HTR-8/SVneo (cell line): ENCODE results near the gene HIP1.
"Not testable (repeated sequence)": the region's sequence is repeated elsewhere in the genome, so short reads cannot be mapped to it uniquely, and the experiment has no call there.

Experiments used
- DNase-seq: peaks from one replicate; pipeline ENCODE4 v3.0.0; 2011; ENCODE audit warnings: low spot score, mixed read lengths; ENCODE audit not compliant: insufficient read length
- FAIRE-seq: peaks from 2 replicates; lab custom pipeline; 2011; peaks lifted over from hg19 to GRCh38; lab: Jason Lieb, UNC

The HIP1 gene

GRCh38 chr7:75591467-75592255 is 147.1 kb downstream of the HIP1 start:
- DNase-seq (no peak), FAIRE-seq (no peak)

DNA sequence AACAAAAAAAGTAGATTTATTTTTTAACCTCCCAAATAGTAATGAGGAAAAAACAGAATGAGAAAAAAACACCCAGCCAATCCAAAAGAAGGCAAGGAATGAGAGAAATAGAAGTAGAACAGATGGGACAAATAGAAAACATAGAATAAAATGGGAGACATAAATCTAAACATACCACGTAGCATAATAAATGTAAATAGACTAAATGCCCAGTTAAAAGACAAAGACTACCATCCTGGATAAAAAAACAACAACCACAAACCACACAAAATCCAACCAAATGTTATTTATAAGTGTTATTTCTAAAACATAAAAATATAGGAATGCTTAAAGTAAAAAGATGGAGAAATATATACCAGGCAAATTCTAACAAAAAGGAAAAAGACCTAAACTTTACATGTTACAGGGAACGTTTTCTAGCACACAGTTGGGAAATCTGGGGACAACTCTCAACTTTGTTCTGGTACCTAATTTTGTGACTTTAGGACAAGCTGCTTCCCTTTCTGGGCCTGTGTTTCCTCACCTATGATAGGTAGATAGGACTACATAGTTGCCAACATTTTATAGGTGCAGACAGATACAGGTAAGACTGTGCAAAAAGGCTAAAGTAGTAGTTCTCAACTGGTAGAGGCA is 148.3 kb downstream of the HIP1 start:
- FAIRE-seq (no peak), DNase-seq (no peak)

DNA sequence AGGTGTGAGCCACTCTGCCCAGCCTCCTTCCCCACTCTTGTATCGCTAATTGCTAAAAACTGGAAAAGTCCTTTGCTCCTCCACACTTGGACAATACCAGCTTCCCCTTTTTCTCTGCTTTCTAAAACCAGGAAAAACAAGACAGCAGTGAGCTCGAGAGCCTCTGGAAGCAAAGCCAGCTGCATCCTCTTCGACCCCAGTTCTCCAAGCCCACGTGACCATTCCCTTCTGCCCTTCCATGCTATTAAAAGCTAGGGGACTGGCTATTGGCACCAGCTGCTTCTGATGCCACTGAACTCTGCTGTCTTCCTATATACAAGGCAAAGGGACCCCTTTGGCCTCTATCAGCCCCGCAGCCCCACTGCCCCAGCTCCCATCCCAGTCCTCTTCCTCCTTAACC is 154.4 kb downstream of the HIP1 start:
- no peak for FAIRE-seq
- no peak for DNase-seq

GRCh38 chr7:75583255-75583654 is 155.5 kb downstream of the HIP1 start:
- no peak for FAIRE-seq
- no peak for DNase-seq

- DNase-seq (no peak), FAIRE-seq (no peak)
These were observed 158.8 kb downstream of the HIP1 start for GRCh38 chr7:75579899-75580298.

DNA sequence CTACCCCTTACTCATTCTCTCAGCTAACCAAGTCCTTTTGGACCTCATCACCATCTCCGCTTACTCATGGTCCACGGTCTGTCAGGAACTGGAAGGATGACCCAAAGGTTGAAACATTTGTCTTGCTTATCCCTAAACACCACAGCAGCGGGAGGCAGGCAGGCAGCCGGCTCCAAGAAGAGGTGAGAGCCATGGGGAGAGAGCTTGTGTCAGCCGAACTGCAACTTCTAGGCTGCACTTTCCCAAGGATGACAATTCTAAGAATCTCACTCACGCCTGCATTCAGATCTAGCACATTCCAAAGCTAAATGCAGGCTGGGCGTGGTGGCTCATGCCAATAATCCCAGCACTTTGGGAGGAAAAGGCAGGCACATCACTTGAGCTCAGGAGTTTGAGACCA is 160.7 kb downstream of the HIP1 start:
- DNase-seq: no peak
- FAIRE-seq: no peak

- DNase-seq (no peak), FAIRE-seq (no peak)
These were observed 163.1 kb downstream of the HIP1 start for GRCh38 chr7:75575488-75576121.

DNA sequence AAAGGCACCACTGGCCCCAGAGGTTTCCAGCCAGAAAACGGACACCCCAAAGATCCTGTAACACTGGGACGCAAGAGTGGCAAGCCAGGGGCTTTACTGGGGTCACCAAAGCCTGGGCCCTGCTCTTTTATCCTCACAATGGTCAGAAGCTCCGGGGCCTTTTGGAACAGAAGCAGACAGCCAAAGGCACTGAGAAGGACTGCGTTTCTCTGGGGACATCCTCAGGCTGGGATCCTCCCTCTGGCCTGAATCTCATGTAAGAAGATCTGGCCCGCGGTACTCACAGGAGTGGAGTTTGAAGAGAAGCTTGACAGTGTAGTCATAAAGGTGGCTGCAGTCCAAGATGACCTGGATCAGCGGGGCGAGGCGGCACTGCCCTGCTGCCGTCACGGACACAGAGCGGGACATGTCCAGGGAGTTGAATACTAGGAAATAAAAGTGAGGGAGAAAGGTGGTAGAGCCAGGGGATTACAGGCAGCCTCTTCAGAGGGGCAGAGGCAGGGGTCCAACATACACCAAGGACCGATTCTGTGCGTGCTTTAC is 165.2 kb downstream of the HIP1 start:
- DNase-seq (no peak), FAIRE-seq (no peak)

DNA sequence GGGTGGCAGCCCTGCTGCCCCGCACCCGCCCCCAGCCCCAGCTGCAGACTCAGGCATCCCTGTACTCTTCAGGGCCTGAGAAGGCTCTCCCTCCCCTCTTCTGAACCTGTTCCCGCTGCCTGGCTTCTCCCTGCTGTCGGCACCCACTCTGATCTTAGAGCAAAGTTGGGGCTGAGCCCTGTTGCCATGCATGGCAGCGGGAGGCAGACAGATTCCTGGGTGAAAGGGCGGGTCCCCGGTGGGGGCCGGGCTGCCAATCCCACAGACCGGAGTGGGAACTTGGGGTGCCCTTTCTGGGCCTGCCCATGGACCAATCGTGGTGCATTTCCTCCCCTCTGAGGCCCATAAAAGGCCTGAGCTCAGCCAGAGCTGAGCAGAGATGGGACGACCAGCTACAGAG is 165.9 kb downstream of the HIP1 start:
- DNase-seq (no peak), FAIRE-seq (no peak)

DNA sequence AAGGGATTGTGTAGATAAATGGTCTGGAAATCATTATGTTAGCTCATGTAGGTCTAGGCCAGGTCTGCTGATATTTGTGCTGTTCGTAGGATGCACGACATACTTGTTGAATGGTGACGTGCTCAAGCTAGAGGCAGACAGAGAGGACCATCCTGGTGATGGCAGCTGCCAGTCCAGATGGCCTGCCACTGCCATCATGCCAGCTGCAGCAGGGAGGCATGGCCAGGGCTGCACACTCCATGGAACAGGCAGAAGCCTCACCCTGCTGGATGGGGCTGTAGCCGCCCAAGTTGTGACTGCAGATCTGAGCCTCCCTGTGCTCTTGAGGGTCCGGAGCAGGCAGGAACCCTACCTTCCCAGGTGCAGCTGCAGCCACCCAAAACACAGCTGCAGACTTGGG is 166.3 kb downstream of the HIP1 start:
- FAIRE-seq: no peak

GRCh38 chr7:75571209-75571608 is 167.5 kb downstream of the HIP1 start:
- FAIRE-seq: no peak

More for the DNA sequence above, 166.3 kb downstream of the HIP1 start:
- DNase-seq: no peak

GRCh38 chr7:75569629-75570282 is 169.0 kb downstream of the HIP1 start:
- FAIRE-seq, DNase-seq: not testable (repeated sequence)

More at GRCh38 chr7:75571209-75571608, 167.5 kb downstream of the HIP1 start:
- DNase-seq: no peak

DNA sequence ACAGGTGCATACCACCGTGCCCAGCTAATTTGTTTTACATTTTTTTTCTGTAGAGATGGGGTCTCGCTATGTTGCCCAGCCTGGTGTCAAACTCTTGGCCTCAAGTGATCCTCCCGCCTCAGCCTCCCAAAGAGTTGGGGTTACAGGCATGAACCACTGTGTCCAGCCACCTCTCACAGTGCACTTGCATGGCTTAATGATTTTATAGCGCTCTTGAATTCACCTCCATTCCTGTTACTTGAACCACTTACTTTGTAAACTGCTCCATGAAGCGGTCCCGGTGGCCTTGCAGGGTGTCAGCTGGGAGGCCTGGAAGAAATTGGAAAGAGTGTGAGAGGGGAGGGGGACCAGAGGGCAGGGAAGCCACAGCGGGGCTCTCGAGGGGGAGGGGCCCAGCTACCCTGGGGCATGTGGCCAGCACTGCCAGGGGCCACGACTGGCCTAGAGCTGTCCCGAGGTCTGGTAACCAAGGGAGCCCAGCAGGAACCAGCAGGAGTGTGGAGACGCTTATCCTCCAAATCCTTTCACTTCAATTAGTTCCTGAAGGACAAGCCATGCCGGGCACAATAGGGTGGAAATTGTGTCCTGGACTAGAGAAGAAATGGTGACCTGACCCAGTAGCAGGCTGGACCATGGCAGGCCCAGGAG is 170.7 kb downstream of the HIP1 start:
- DNase-seq: no peak
- FAIRE-seq: no peak

DNA sequence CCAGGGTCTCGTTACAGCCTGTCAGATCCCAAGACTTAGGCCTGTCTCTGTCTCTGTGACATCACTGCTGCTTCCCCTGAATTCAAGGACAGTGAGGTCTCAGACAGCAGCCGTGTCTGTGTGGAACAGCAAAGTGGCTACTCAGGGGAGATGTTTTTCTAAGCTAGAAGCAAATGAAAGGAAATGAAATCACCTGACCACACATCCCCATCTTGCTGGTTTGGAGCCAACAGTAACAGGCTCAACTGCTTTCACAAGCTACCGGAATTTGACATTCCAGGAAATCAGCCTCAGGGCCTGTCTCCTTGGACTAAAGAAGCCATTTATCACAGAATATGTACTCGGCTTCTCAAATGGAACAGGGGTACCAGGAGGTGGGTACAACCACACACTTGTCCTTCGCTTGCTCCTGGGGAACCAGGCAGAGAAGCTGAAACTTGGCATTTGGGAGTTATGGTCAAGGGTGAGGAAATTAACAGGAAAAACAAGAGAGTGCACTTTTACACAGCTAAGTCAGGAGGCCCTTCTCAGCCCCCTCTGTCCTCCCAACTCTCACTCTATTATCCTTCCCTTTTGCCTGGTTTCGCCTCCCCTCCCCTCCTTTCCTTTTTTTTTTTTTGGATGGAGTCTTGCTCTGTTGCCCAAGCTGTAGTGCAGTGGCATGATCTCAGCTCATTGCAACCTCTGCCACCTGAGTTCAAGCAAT is 173.5 kb downstream of the HIP1 start:
- DNase-seq: peak; percentile 72
- no peak for FAIRE-seq

DNA sequence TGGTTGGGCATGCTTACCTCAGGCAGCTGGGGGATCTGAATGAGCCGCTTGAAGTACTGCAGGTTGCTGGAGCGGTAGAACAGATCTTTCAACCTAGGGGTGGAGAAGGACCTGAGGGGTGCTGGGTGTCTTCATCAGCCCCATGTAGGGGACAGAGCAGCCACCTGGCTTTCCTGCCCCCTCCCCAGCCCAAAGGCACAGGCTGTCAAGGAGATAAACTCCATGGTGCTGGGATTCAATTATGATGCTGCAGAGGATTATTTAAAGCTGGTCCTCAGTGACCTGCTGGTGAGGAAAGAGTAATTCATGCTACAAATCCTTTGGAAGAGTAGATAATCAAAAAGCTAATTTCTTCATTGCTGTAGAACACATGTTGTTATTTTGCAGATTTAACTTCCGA is 175.6 kb downstream of the HIP1 start:
- no peak for DNase-seq
- no peak for FAIRE-seq

DNA sequence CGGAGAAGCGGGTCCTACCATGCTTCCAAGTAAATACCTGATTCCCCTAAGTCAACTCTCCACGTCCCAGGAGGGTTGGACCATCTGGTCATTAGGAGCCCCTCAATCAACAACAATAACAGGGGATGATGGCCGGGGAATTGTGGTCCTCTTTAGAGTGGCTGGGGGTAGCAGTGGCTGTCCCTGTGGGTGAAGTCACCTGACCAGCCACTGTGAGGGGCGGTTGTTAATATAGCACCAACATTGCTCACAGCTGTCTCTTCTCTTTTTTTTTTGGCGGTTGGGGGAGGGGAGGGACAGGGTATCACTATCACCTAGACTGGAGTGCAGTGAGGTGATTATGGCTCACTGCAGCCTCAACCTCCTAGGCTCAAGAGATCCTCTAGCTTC is 178.8 kb downstream of the HIP1 start:
- no peak for FAIRE-seq
- no peak for DNase-seq

GRCh38 chr7:75559355-75559975 is 179.3 kb downstream of the HIP1 start:
- FAIRE-seq (no peak), DNase-seq (no peak)

- FAIRE-seq: not testable (repeated sequence)
These were observed 181.9 kb downstream of the HIP1 start for GRCh38 chr7:75556835-75557234.

DNA sequence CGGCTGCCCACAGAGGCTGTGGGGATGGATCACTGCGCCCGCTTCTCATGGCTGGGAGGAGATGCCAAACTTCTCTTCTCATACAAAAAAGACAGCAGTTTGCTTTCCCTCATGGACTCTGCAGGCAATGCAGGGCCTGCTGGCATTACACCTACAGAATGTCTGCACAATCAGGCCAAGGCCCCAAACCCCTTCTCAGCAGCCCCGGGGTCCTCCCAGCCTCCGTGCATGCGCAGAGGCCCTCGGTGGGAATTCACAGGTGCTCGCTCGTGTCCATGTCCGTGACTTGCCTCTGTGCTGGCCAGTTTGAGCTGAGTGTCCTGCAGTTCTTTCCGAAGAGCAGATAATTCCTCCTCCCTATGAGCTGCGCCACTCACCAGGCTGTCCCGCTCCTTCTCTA is 183.0 kb downstream of the HIP1 start:
- no peak for FAIRE-seq

More at GRCh38 chr7:75556835-75557234, 181.9 kb downstream of the HIP1 start:
- not testable (repeated sequence) for DNase-seq

More for the DNA sequence above, 183.0 kb downstream of the HIP1 start:
- DNase-seq: no peak
